ENCODE results near the gene CHP1.
"Not testable (repeated sequence)": the region's sequence is repeated elsewhere in the genome, so short reads cannot be mapped to it uniquely, and the experiment has no call there.

Gene CHP1

GRCh38 chr15:41230650-41231421 lies at the start of gene CHP1, which contains the start of gene EXD1:
Gene CHP1, plus strand, starts transcription at chr15:41231268. Its CDS starts 115 bp downstream, at chr15:41231383.
Gene EXD1, minus strand, starts transcription at chr15:41230757. Its CDS starts 4,182 bp downstream, at chr15:41226575.
- peak; percentile 91 for DNase-seq

GRCh38 chr15:41182266-41182665 lies 48.8 kb upstream of the CHP1 start:
- no peak for DNase-seq

- no peak for DNase-seq
Observed at GRCh38 chr15:41183581-41183980, 47.5 kb upstream of the CHP1 start.

- DNase-seq = no peak
Observed at GRCh38 chr15:41194444-41194843, 36.6 kb upstream of the CHP1 start.

- no peak for DNase-seq
Observed at GRCh38 chr15:41199470-41199869, 31.6 kb upstream of the CHP1 start.

GRCh38 chr15:41203395-41203794 lies 27.7 kb upstream of the CHP1 start:
- DNase-seq = no peak

GRCh38 chr15:41205315-41205714 lies 25.8 kb upstream of the CHP1 start:
- DNase-seq = no peak

GRCh38 chr15:41207687-41208448 lies 23.2 kb upstream of the CHP1 start:
- no peak for DNase-seq

- no peak for DNase-seq
Observed at GRCh38 chr15:41215708-41216107, 15.4 kb upstream of the CHP1 start.

- no peak for DNase-seq
Observed at GRCh38 chr15:41218851-41219250, 12.2 kb upstream of the CHP1 start.

- no peak for DNase-seq
Observed at GRCh38 chr15:41219381-41219780, 11.7 kb upstream of the CHP1 start.

- no peak for DNase-seq
Observed at GRCh38 chr15:41230345-41230649, 771 bp upstream of the CHP1 start.

- peak; percentile 56 for DNase-seq
Observed at GRCh38 chr15:41231422-41232226, 556 bp downstream of the CHP1 start.

- DNase-seq = no peak
Observed at GRCh38 chr15:41233367-41233771, 2.3 kb downstream of the CHP1 start.

- DNase-seq = not testable (repeated sequence)
Observed at GRCh38 chr15:41235228-41235627, 4.2 kb downstream of the CHP1 start.

- no peak for DNase-seq
Observed at GRCh38 chr15:41235929-41236328, 4.9 kb downstream of the CHP1 start.

- no peak for DNase-seq
Observed at GRCh38 chr15:41238100-41238499, 7.0 kb downstream of the CHP1 start.

- DNase-seq = peak; percentile 91
Observed at GRCh38 chr15:41241221-41241964, 10.3 kb downstream of the CHP1 start.

- not testable (repeated sequence) for DNase-seq
Observed at GRCh38 chr15:41250745-41251144, 19.7 kb downstream of the CHP1 start.

- no peak for DNase-seq
Observed at GRCh38 chr15:41251411-41251810, 20.3 kb downstream of the CHP1 start.

GRCh38 chr15:41254560-41254959 lies 23.5 kb downstream of the CHP1 start:
- no peak for DNase-seq

- DNase-seq = no peak
Observed at GRCh38 chr15:41256103-41256502, 25.0 kb downstream of the CHP1 start.

GRCh38 chr15:41256577-41257038 lies 25.5 kb downstream of the CHP1 start:
- DNase-seq = no peak

All from NCI-H1436 (cell line).